ENCODE data around the gene DUOX2. TPM values are rescaled to one million over a fixed set of nuclear protein-coding genes. Genes with fewer than 3 reads are reported as not detected.

The DUOX2 gene
- total RNA-seq, 1 experiment from 2014 or later, result 0.08 TPM

GRCh38 chr15:45091161-45091560, 22.8 kb downstream of the DUOX2 start:
- ChIA-PET POLR2A (no interaction called here), CTCF (no interaction called here)
- in situ Hi-C loops (cut with HindIII; ENCODE audit: low pct_unique_long_range_greater_than_20kb, low sequenced_read_pairs), result no loop called here
- DNase-seq (ENCODE audit: low read depth, low spot score) (no peak), ATAC-seq (no peak)
- Histone ChIP-seq H3K27me3 (ENCODE audit: control insufficient read depth, insufficient read depth, low read length) (peaks cover 9% of the 10 kb centered on the region), H3K4me1 (ENCODE audit: control insufficient read depth, insufficient read depth, low read length) (no peaks in the 10 kb centered on the region), H3K36me3 (ENCODE audit: control insufficient read depth, insufficient read depth, low read length) (no peaks in the 10 kb centered on the region), H3K27ac (ENCODE audit: low read length) (no peak overlapping the region), H3K4me3 (ENCODE audit: low read depth in 2 of 2, low read length in 2 of 2) (no peak overlapping the region), H3K9me3 (ENCODE audit: control insufficient read depth, insufficient read depth, low read depth, low read length) (no peaks in the 10 kb centered on the region)
- intact Hi-C loops (cut with micrococcal nuclease; ENCODE audit: unreplicated experiment), result no loop called here
- BruUV-seq (replicated peaks), result no TSS peak
- TF ChIP-seq SIN3A (IDR thresholded peaks at IDR 0.05; ENCODE audit: borderline replicate concordance, insufficient read depth, low read depth, low read length) (no peak), REST (IDR thresholded peaks at IDR 0.05; ENCODE audit: insufficient read depth in 1 of 2, low read depth in 2 of 2, low read length in 1 of 2) (no peak), CTCF (IDR thresholded peaks at IDR 0.05) (no peak), POLR2AphosphoS5 (IDR thresholded peaks at IDR 0.05; ENCODE audit: low read depth, low read length) (no peak), TCF7L2 (IDR thresholded peaks at IDR 0.05; ENCODE audit: low read depth, low read length) (no peak)

- intact Hi-C loops (cut with micrococcal nuclease; ENCODE audit: unreplicated experiment), result no loop called here
- Histone ChIP-seq H3K27ac (ENCODE audit: low read length) (no peak overlapping the region), H3K36me3 (ENCODE audit: control insufficient read depth, insufficient read depth, low read length) (no peaks in the 10 kb centered on the region), H3K9me3 (ENCODE audit: control insufficient read depth, insufficient read depth, low read depth, low read length) (no peaks in the 10 kb centered on the region), H3K27me3 (ENCODE audit: control insufficient read depth, insufficient read depth, low read length) (peaks cover 13% of the 10 kb centered on the region), H3K4me3 (ENCODE audit: low read depth in 2 of 2, low read length in 2 of 2) (no peak overlapping the region), H3K4me1 (ENCODE audit: control insufficient read depth, insufficient read depth, low read length) (no peaks in the 10 kb centered on the region)
- no peak for ATAC-seq
- TF ChIP-seq CTCF (IDR thresholded peaks at IDR 0.05), result no peak
- TF ChIP-seq POLR2AphosphoS5 (IDR thresholded peaks at IDR 0.05; ENCODE audit: low read depth, low read length), result no peak
- TF ChIP-seq REST (IDR thresholded peaks at IDR 0.05; ENCODE audit: insufficient read depth in 1 of 2, low read depth in 2 of 2, low read length in 1 of 2), result no peak
- TF ChIP-seq SIN3A (IDR thresholded peaks at IDR 0.05; ENCODE audit: borderline replicate concordance, insufficient read depth, low read depth, low read length), result no peak
- TF ChIP-seq TCF7L2 (IDR thresholded peaks at IDR 0.05; ENCODE audit: low read depth, low read length), result no peak
- CTCF ChIA-PET, result interaction anchor here (1.4 kb wide), 1 partner anchor 28 kb away, joined by 6 read pairs; no protein-coding TSS in a partner anchor
- POLR2A ChIA-PET, result no interaction called here
- BruUV-seq (replicated peaks), result no TSS peak
- DNase-seq (ENCODE audit: low read depth, low spot score), result no peak
- in situ Hi-C loops (cut with HindIII; ENCODE audit: low pct_unique_long_range_greater_than_20kb, low sequenced_read_pairs), result no loop called here
These were observed 24.1 kb downstream of the DUOX2 start for GRCh38 chr15:45089712-45090373.

All from Panc1 (cell line).